Ovary (tissue), 9 donors: ENCODE data around the gene EDC3. TPM values are rescaled to one million over a fixed set of nuclear protein-coding genes. Genes with fewer than 3 reads are reported as not detected.

Experiments used
- DNase-seq, 5 donors: peaks; one replicate each; pipeline ENCODE4 v3.0.0-alpha.2; 2019 to 2020
- H3K27ac ChIP-seq, 2 donors: fragments of 200-600 bp; one replicate each; pipeline versions ENCODE4 v1.5.1 to v1.8.0; 2019 to 2022
- H3K27me3 ChIP-seq: fragments of 200-600 bp; one replicate; pipeline ENCODE4 v1.8.0; 2022
- H3K36me3 ChIP-seq: fragments of 200-600 bp; sonication (generic); one replicate; pipeline ENCODE4 v1.5.1; 2019
- H3K4me1 ChIP-seq: one replicate; pipeline ENCODE4 v1.8.1; 2013; ENCODE audit warnings: mild to moderate bottlenecking, moderate library complexity; ENCODE audit not compliant: insufficient read depth
- H3K4me3 ChIP-seq: fragments of 200-600 bp; sonication (generic); one replicate; pipeline ENCODE4 v1.5.1; 2017
- H3K9me3 ChIP-seq, 2 donors: fragments of 200-600 bp in 1 of 2; sonication (generic) in 1 of 2; one replicate each; pipeline versions ENCODE4 v1.5.1 to v1.8.1; 2013 to 2019; ENCODE audit warnings: mild to moderate bottlenecking in 1 of 2, moderate library complexity in 1 of 2
- CTCF ChIP-seq, 3 donors: fragments of 450-650 bp in 2 of 3; fragments of 200-600 bp in 1 of 3; IDR thresholded peaks; one replicate each; pipeline versions ENCODE4 v1.5.1 to v1.8.0; 2016 to 2022; ENCODE audit warnings: antibody characterized with exemption in 3 of 3, mild to moderate bottlenecking in 1 of 3
- EP300 ChIP-seq: sonication (generic); formaldehyde crosslinking; IDR thresholded peaks from one replicate; pipeline ENCODE4 v1.6.1; 2017; ENCODE audit warnings: antibody characterized with exemption
- POLR2A ChIP-seq: fragments of 450-650 bp; IDR thresholded peaks from one replicate; pipeline ENCODE4 v1.6.1; 2017; ENCODE audit warnings: antibody characterized with exemption, mild to moderate bottlenecking, moderate library complexity
- WGBS, 3 donors: extraction: QIAGEN DNeasy Blood & Tissue Kit in 1 of 3; methylation state at CpG; one replicate each; pipeline versions ENCODE4 v1.1.5 to v1.1.7; 2013 to 2017; 5-methylcytosine and 5-hydroxymethylcytosine counted together
- intact Hi-C, 4 donors: fragments of 100-400 bp; cut with DNase I; formaldehyde crosslinking; loops; one replicate each; pipeline versions ENCODE4 v1.11.0 to v1.15.1; 2022 to 2023
- polyA plus RNA-seq, 2 donors: library from polyadenylated mRNA; stranded (reverse); fragments of 200-250 nt in 1 of 2; fragments of 350-450 nt in 1 of 2; fragmentation: Illumina TruSeq in 1 of 2; extraction: RNeasy Lipid Tissue Mini Kit (QIAGEN cat#74804) in 1 of 2; gene quantifications; one replicate each; pipeline ENCODE4 v1.2.3, GENCODE V29; 2013 to 2014
- total RNA-seq, 7 donors: library from RNA; depleted of rRNA in 2 of 7; stranded (reverse); fragments of >200 nt in 2 of 7; fragmentation: NEBNext Ultra II Directional in 3 of 7; extraction: Animal tissue kit (Norgen Biotek cat#: 25700) in 3 of 7; gene quantifications; one replicate each; pipeline versions ENCODE4 v1.1.0 to v1.2.4, GENCODE V29; 2016 to 2023
- donor health status: DM: no; HTN: no; CAD: no; lungs with moderate emphysema.
- donor health status: DM: no; HTN: no; CAD: no.
- donor health status: Bipolar disorder and iron deficiency.
- donor health status: DM: yes; HTN: yes; CAD: no.
- donor health status: DM: no; HTN: no; CAD: no.
- donor health status: DM: yes; HTN: yes; CAD: no.

The EDC3 gene
- total and polyA plus RNA-seq, 9 donors: 10.6 to 44.5 (median 34.2) TPM

- DNase-seq: no peak
- 28 to 37% (median 28%) methylated on average over 3 of the region's 3 CpGs for WGBS, 3 donors
- Histone ChIP-seq H3K4me3 (no peak overlapping the region), H3K4me1 (no peaks in the 10 kb centered on the region), H3K36me3 (no peaks in the 10 kb centered on the region), H3K27me3 (no peaks in the 10 kb centered on the region), H3K27ac (no peak overlapping the region), H3K9me3 (no peaks in the 10 kb centered on the region)
- intact Hi-C loops: no loop called here
- TF ChIP-seq POLR2A (no peak), CTCF (IDR thresholded peaks at IDR 0.05) (no peak), EP300 (no peak)
These were observed 110.6 kb downstream of the EDC3 start for GRCh38 chr15:74585191-74585590.

- H3K4me1 ChIP-seq: no peaks in the 10 kb centered on the region
- no peak for DNase-seq
- no peaks in the 10 kb centered on the region for H3K9me3 ChIP-seq
- TF ChIP-seq POLR2A (no peak), CTCF (IDR thresholded peaks at IDR 0.05) (no peak), EP300 (no peak)
- H3K27ac ChIP-seq: no peak overlapping the region
- H3K36me3 ChIP-seq: no peaks in the 10 kb centered on the region
- intact Hi-C loops: no loop called here
- no peak overlapping the region for H3K4me3 ChIP-seq
- WGBS, 3 donors: 87 to 94% (median 89%) methylated on average over 4 of the region's 4 CpGs
- H3K27me3 ChIP-seq: no peaks in the 10 kb centered on the region
These were observed 111.0 kb downstream of the EDC3 start for GRCh38 chr15:74584779-74585178.

- no peak for TF ChIP-seq EP300
- TF ChIP-seq CTCF (IDR thresholded peaks at IDR 0.05): no peak
- no peak for TF ChIP-seq POLR2A
- Histone ChIP-seq H3K36me3 (no peaks in the 10 kb centered on the region), H3K4me1 (no peaks in the 10 kb centered on the region), H3K9me3 (no peaks in the 10 kb centered on the region), H3K27me3 (no peaks in the 10 kb centered on the region), H3K27ac (no peak overlapping the region), H3K4me3 (no peak overlapping the region)
- intact Hi-C loops: no loop called here
- no peak for DNase-seq
- 79 to 84% (median 83%) methylated on average over 2 of the region's 2 CpGs for WGBS, 3 donors
These were observed 111.6 kb downstream of the EDC3 start for GRCh38 chr15:74584204-74584603.

Other genes starting within 250 kb of the EDC3 start
- gene UBL7, start 234.9 kb downstream of the EDC3 start, total RNA-seq: 10 to 100 TPM; 26.4 to 43.4 (median 29.2) TPM
- gene UBL7, start 234.9 kb downstream of the EDC3 start, polyA plus RNA-seq: 10 to 100 TPM; 34.3 to 44.1 TPM
- 1 to 10 TPM; 1.6 to 4.9 (median 2.8) TPM for gene ARID3B, start 154.8 kb downstream of the EDC3 start, total RNA-seq
- gene ARID3B, start 154.8 kb downstream of the EDC3 start, polyA plus RNA-seq: 1 to 10 TPM; 1.2 to 1.4 TPM
- gene CLK3, start 80.2 kb downstream of the EDC3 start, total RNA-seq: 100 to 1,000 TPM in 1 of 7 donors, 10 to 100 TPM in 6; 56.8 to 110 (median 67.2) TPM
- gene CLK3, start 80.2 kb downstream of the EDC3 start, polyA plus RNA-seq: 10 to 100 TPM; 53.2 to 73.4 TPM
- 1 to 10 TPM in 1 of 7 donors, under 1 TPM in 1, not detected in 5; 0.10 to 1.6 TPM for gene CYP1A1, start 29.5 kb upstream of the EDC3 start, total RNA-seq
- under 1 TPM in 1 of 2 donors, not detected in 1; 0.96 TPM for gene CYP1A1, start 29.5 kb upstream of the EDC3 start, polyA plus RNA-seq
- gene CYP1A2, start 52.8 kb upstream of the EDC3 start, total RNA-seq: under 1 TPM in 1 of 7 donors, not detected in 6; 0.23 TPM
- gene CYP1A2, start 52.8 kb upstream of the EDC3 start, polyA plus RNA-seq: not detected
- gene CSK, start 86.1 kb upstream of the EDC3 start, total RNA-seq: 10 to 100 TPM; 10.7 to 49.6 (median 42.1) TPM
- 10 to 100 TPM in 1 of 2 donors, 1 to 10 TPM in 1; 9.2 to 21.6 TPM for gene CSK, start 86.1 kb upstream of the EDC3 start, polyA plus RNA-seq
- not detected for gene LMAN1L, start 116.8 kb upstream of the EDC3 start, total RNA-seq
- not detected for gene LMAN1L, start 116.8 kb upstream of the EDC3 start, polyA plus RNA-seq
- not detected for gene CPLX3, start 130.6 kb upstream of the EDC3 start, total RNA-seq
- gene CPLX3, start 130.6 kb upstream of the EDC3 start, polyA plus RNA-seq: not detected
- 10 to 100 TPM; 25.2 to 45.7 (median 27.8) TPM for gene ULK3, start 147.1 kb upstream of the EDC3 start, total RNA-seq
- 10 to 100 TPM; 17.4 to 22.6 TPM for gene ULK3, start 147.1 kb upstream of the EDC3 start, polyA plus RNA-seq
- 10 to 100 TPM; 22.9 to 65.5 (median 53.1) TPM for gene SCAMP2, start 177.3 kb upstream of the EDC3 start, total RNA-seq
- gene SCAMP2, start 177.3 kb upstream of the EDC3 start, polyA plus RNA-seq: 10 to 100 TPM; 27.4 to 60.5 TPM
- gene MPI, start 194.0 kb upstream of the EDC3 start, total RNA-seq: 10 to 100 TPM; 42.6 to 55.6 (median 48.6) TPM
- gene MPI, start 194.0 kb upstream of the EDC3 start, polyA plus RNA-seq: 10 to 100 TPM; 28.8 to 42.4 TPM
- gene FAM219B, start 210.8 kb upstream of the EDC3 start, total RNA-seq: 100 to 1,000 TPM in 1 of 7 donors, 10 to 100 TPM in 6; 31.0 to 125 (median 67.4) TPM
- 10 to 100 TPM; 35.1 to 67.9 TPM for gene FAM219B, start 210.8 kb upstream of the EDC3 start, polyA plus RNA-seq
- 10 to 100 TPM; 24.8 to 91.3 (median 73.9) TPM for gene COX5A, start 242.0 kb upstream of the EDC3 start, total RNA-seq
- 100 to 1,000 TPM in 1 of 2 donors, 10 to 100 TPM in 1; 86.2 to 158 TPM for gene COX5A, start 242.0 kb upstream of the EDC3 start, polyA plus RNA-seq